NCI-H2227 treated with DMSO at 0.1 percent for 48 hours (cell line): Measurements from ENCODE around the gene OR5V1.
"Not testable (repeated sequence)": the region's sequence is repeated elsewhere in the genome, so short reads cannot be mapped to it uniquely, and the experiment has no call there.

Experiments
- DNase-seq: peaks from one replicate; lab custom pipeline; 2025; lab: John Stamatoyannopoulos, UW

OR5V1 gene

DNA sequence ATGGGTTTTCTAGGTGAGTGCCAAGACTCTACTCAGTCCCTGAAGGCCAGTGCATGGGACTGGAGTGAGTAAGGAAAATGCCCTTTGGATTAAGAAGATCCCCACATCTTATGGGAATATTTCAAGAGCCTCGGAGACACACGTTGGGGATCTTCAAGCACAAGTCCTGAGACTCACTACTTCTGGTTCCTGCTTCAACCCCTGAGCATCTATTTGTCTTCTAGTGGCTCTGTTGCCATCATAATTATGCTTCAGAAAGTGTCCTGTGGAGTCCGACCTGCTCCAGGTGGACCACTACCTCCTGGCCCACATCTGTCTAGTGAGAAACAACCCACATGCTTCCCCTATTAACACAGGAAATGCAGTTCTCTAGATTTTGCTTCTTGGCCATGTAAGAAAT, at the start of gene OR5V1:
Gene OR5V1 (minus strand): TSS at position 101 of the 400 bp plus-strand sequence. CDS start 12,670 bp downstream, outside the sequence.
- DNase-seq, result no peak

DNA sequence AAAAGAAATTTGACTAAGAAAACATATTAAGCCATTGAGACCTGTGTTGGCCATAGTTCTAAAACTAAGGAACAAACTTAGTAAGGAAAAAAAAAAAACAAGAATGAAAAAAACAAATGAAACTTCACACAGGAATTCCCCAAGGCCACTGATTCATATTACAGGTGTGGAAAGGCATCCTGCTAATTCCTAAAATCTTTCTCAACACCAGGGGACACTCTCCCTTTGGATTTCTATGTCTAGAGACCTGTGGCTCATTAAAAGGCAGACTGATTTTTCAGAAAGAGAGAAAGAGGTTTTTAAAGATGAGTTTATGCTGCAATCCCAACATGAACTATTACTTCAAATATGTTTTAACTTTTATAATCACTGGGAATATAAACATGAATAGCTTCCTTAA, 45.9 kb upstream of the OR5V1 start, which contains the start of gene OR12D1:
Gene OR12D1 (plus strand): TSS at position 341 of the 400 bp plus-strand sequence.
- no peak for DNase-seq

DNA sequence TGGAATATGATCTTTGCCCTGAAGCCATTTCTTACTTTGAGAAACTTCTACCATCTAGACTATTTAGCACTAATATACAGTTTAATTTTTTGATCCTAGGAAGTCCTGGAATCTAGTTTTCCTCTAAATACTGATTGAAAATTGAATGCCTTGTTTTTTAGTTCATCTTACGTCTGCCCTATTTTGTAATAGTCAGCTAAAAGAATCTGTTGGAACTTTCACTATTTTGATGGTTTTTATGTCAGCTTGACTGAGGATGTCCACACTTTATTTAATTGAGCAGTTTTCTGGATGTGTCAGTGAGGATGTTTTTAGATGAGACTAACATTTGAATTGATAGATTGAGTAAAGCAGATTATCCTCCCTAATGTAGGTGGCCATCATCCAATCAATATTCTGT, 35.1 kb upstream of the OR5V1 start:
- DNase-seq, result no peak

DNA sequence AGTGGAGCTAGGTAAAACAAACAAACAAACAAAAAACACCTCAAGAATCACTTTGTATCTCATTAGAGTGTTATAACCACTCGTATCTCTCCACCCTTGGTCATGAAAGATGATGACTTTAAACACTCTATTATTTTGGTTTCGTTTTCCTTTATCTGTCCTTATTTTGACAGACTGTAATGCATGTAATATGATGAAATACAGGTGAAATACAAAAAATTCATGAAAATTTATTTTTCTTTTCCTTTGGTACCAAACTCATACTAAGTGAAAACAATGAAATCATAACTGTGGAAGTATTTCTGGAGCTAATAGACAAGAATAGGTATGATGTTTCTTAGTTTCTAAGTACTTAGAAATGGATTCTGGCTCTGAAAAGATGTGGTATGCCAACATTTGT, 30.9 kb upstream of the OR5V1 start:
- no peak for DNase-seq

DNA sequence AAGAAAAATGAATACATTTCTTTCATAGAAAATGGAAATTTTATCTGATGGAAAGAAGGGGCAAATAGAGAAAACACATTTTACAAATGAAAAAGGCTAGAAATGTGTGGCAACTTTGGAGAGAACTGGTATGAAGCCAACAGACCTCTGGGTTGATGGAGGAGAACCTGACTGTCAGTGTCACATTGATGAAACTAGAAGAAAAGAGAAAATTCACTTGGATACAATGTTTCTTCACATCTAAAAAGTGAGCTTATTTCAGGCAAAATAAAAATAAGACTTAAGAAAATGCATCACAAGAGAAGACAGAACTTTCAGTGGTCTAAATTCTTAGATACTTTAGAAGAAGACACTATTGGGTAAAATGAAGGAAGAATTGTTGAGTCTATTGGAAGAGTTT, 26.7 kb upstream of the OR5V1 start, which contains the start of gene OR12D2:
Gene OR12D2 (plus strand): TSS at position 301 of the 400 bp plus-strand sequence. CDS start 1,069 bp downstream, outside the sequence.
- no peak for DNase-seq

DNA sequence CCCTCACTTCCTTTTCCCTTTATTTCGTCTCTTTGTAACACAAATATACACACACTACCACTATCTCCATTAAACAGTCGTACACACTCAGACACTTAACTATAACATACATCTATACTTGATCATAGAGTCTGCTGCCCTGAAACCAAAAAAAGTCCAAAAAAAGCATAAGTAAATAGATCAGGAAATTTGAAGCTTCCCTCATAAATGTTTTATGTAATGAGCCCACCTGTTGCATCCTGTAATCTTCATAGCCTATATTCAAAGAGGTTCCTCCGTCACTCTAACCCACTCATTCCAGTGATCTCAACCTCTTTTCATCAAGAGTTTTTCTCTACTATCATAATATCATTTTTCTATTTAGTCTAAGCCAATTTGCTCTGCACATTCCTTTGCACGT, 19.9 kb upstream of the OR5V1 start:
- DNase-seq, result no peak

DNA sequence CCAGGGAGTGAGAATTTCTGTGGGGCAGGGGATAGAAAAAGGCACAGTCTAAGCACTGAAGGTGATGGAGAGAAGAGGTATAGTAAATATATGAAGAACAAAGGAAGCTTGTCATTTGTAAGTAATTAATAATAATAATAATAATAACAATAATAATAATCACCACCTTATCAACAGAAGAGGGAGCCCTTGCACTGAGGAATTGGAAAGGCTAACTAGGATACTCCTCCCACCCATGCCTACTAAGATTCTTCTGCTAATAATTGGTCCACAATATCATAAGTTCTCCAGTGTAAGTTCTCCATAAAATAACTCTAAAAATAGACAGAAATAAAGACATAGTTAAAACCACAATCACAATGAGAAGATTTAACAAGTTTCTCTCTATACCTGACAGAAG, 7.3 kb upstream of the OR5V1 start:
- no peak for DNase-seq

DNA sequence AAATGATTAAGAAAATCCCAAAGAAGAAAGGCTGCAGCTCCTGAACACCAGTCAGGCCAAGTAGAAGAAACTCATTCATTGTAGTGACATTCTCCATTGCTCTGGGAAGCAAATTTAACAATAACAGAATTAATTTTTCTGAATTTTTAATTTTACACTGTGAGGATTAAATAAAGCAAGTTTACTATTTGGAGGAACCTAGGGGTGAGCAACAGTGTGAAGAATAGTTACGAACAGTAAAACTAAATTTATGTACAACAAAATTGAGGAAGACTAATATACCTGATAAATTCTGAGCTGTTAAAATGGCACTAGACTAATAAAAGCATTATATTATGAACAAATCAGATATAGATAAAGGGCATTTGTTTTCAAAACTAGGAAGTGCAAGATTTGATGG, 6.5 kb upstream of the OR5V1 start, which contains the start of gene OR12D3:
Gene OR12D3 (minus strand): TSS at position 101 of the 400 bp plus-strand sequence. CDS start 4 bp downstream, at position 97.
- no peak for DNase-seq

DNA sequence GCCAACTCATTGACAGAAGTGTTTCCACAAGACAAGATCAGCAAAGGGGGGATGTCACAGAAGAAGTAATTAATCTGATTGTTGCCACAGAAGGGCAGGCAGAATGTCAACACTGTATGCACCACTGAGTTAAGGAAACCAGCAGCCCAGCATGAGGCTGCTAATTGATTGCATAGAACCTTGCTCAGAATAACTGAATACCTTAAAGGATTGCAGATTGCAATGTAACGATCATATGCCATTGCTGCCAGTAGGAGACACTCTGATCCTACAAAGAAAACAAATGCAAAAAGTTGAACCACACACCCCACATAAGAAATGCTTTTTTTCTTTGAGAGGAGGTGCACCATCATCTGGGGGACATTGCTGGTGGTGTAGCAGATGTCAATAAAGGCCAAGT, 13.1 kb downstream of the OR5V1 start:
- no peak for DNase-seq

DNA sequence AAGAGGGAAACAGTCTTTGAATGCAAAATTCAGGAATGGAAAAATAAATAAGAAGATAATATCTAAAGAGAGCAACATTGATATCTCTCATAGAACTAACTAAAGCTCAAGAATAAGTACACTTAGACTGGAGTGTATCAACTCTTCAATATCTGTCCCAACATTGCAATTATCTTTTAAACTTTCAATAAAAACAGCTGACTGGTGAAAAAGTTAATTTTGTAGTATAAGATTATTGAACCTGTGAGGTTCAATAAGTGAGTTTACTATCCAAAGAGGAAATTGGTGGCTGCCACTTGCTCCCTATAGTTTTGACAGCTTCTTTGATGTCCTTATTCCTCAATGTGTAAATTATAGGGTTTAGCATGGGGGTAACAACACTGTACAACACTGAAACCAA, 13.7 kb downstream of the OR5V1 start:
- no peak for DNase-seq

DNA sequence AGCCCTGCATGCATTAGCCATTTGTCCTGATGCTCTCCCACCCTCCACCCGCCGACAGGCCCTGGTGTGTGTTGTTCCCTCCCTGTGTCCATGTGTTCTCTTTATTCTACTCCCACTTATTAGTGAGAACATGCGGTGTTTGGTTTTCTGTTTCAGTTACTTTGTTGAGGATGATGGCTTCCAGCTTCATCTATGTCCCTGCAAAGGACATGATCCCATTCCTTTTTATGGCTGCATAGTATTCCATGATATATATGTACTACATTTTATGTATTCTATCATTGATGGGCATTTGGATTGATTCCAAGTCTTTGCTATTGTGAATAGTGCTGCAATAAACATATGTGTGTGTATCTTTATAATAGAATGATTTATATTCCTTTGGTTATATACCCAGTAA, 19.3 kb downstream of the OR5V1 start:
- DNase-seq, result not testable (repeated sequence)

DNA sequence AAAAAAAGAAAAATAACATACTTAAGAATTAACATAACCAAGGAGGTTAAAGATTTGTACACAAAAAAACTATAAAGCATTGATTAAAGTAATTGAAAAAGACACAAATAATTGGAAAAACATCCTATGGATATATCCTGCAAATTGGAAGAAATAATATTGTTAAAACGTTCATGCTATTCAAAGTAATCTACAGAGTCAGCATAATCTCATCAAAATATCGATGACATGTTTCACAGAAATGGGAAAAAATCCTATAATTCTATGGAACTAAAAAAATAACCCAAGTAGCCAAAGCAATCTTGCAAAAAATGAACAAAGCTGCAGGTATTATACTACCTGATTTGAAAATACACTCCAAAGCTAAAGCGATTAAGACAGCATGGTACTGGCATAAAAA, 23.3 kb downstream of the OR5V1 start:
- DNase-seq, result no peak

DNA sequence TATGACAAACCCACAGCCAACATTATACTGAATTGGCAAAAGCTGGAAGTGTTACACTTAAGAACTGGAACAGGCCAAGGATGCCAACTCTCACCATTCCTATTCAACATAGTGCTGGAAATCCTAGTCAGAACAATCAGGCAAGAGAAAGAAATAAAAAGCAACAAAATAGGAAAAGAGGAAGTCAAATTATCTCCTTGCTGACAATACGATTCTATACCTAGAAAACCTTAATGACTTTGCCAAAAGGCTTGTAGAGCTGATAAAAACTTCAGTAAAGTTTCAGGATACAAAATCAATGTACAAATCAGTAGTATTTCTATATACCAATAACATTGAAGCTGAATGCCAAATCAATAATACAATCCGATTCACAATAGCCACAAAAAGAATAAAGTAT, 32.4 kb downstream of the OR5V1 start:
- DNase-seq, result no peak

DNA sequence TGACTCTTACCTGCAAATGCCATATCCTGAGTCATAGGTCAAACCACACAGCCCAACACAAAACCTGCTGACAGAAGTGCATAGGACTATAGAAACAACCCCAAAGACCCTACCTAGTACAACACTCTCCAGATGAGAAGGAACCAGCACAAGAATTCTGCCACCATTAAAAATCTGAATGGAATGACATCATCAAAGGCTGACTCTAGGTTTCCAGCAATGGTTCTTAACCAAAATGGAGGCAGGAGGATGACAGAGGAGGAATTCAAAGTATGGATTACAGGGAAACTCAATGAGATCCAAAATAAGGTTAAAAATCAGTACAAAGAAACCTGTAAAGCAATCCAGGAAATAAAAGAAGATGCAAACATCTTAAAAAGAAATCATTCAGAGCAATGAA, 36.0 kb downstream of the OR5V1 start:
- DNase-seq, result no peak

DNA sequence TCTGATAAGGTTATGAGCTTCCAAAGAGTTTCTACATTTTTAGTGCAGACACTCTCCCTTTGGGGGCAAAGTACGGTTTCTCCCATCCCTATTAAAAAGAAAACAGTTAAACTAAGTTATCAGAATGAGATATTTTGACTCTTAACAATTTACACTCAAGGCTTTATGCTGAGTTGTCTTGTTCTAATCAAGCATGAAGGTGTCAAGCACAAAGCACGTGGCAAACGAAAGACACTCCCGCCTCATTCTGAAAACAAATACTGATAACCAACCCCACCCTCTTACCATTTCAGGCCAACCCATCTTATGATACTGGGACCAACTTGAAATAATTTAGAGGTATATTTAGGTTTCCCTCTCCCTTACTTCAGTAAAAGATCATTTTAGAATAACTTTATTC, 42.9 kb downstream of the OR5V1 start:
- no peak for DNase-seq

DNA sequence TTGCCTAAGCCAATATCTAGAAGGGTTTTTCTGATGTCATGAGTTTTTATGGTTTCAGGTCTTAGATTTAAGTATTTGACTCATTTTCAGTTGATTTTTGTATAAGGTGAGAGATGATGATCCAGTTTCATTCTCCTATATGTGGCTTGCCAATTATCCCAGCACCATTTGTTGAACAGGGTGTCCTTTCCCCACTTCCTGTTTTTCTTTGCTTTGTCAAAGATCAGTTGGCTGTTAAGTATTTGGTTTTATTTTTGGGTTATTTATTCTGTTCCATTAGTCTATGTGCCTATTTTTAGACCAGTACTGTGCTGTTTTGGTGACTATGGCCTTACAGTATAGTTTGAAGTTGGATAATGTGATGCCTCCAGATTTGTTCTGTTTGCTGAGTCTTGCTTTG, 45.3 kb downstream of the OR5V1 start:
- DNase-seq, result not testable (repeated sequence)

DNA sequence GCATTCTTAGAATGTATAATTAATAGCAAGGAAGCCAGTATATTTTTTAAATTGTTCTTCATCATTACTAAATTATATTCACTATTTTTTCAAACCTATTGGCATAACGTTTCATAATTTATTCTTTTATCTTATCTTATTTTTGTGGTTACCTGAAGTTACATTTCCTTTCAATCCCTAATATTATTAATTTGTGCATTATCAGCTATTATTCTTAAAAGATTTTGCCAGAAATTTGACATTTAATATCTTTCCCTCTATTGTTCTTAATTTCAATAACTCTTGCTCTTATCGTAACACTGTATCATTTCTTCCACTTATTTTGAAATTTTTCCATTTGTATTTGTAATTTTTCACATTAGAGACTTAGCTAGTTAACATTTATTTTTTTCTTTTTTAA, 48.7 kb downstream of the OR5V1 start:
- DNase-seq, result no peak
